Measurements from ENCODE around the gene RAB40A. TPM values are rescaled to one million over a fixed set of nuclear protein-coding genes. Genes with fewer than 3 reads are reported as not detected.

The RAB40A gene
- total and polyA plus RNA-seq, 4 donors: 0.03 to 0.33 (median 0.07) TPM

DNA sequence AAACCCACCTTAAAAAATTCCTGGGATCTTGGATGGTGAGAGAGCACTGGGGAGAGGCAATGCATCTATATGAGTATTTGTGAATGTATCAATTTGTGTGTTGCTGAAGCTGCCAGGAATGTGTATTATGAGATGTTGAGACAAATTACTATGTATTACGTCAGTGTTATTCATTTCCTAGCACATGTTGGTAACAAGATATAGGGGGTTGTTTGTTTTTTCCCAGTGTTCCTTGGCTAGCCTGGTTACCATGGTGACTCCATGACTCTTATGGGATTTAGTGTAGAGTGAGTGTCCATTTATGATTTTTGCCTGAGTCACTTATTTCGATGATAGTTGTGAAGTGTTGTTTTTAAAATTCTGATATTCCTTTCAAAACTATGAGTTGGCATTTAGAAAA lies 65.6 kb downstream of the RAB40A start (continued):
- TF ChIP-seq, protein P1, sequence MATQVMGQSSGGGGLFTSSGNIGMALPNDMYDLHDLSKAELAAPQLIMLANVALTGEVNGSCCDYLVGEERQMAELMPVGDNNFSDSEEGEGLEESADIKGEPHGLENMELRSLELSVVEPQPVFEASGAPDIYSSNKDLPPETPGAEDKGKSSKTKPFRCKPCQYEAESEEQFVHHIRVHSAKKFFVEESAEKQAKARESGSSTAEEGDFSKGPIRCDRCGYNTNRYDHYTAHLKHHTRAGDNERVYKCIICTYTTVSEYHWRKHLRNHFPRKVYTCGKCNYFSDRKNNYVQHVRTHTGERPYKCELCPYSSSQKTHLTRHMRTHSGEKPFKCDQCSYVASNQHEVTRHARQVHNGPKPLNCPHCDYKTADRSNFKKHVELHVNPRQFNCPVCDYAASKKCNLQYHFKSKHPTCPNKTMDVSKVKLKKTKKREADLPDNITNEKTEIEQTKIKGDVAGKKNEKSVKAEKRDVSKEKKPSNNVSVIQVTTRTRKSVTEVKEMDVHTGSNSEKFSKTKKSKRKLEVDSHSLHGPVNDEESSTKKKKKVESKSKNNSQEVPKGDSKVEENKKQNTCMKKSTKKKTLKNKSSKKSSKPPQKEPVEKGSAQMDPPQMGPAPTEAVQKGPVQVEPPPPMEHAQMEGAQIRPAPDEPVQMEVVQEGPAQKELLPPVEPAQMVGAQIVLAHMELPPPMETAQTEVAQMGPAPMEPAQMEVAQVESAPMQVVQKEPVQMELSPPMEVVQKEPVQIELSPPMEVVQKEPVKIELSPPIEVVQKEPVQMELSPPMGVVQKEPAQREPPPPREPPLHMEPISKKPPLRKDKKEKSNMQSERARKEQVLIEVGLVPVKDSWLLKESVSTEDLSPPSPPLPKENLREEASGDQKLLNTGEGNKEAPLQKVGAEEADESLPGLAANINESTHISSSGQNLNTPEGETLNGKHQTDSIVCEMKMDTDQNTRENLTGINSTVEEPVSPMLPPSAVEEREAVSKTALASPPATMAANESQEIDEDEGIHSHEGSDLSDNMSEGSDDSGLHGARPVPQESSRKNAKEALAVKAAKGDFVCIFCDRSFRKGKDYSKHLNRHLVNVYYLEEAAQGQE (IDR thresholded peaks at IDR 0.05): no peak

Other genes starting within 250 kb of the RAB40A start
- gene TCEAL5, start 242.7 kb downstream of the RAB40A start, total RNA-seq: under 1 TPM in 1 of 2 donors, not detected in 1; 0.89 TPM
- not detected for gene TCEAL5, start 242.7 kb downstream of the RAB40A start, polyA plus RNA-seq
- 10 to 100 TPM in 1 of 2 donors, under 1 TPM in 1; 0.75 to 21.9 TPM for gene BEX2, start 208.5 kb downstream of the RAB40A start, total RNA-seq
- gene BEX2, start 208.5 kb downstream of the RAB40A start, polyA plus RNA-seq: 1 to 10 TPM; 1.9 to 6.1 TPM
- gene TCEAL7, start 189.2 kb downstream of the RAB40A start, total RNA-seq: 1 to 10 TPM in 1 of 2 donors, under 1 TPM in 1; 0.59 to 1.1 TPM
- gene TCEAL7, start 189.2 kb downstream of the RAB40A start, polyA plus RNA-seq: under 1 TPM; 0.49 to 0.54 TPM
- 10 to 100 TPM in 1 of 2 donors, 1 to 10 TPM in 1; 7.7 to 10.2 TPM for gene TCEAL9, start 163.0 kb downstream of the RAB40A start, total RNA-seq
- 10 to 100 TPM; 16.4 to 22.8 TPM for gene TCEAL9, start 163.0 kb downstream of the RAB40A start, polyA plus RNA-seq
- gene BEX3, start 143.0 kb downstream of the RAB40A start, total RNA-seq: 10 to 100 TPM; 21.9 to 55.4 TPM
- 10 to 100 TPM; 59.3 to 77.4 TPM for gene BEX3, start 143.0 kb downstream of the RAB40A start, polyA plus RNA-seq
- 10 to 100 TPM in 1 of 2 donors, 1 to 10 TPM in 1; 6.3 to 23.7 TPM for gene TCEAL4, start 66.0 kb upstream of the RAB40A start, total RNA-seq
- gene TCEAL4, start 66.0 kb upstream of the RAB40A start, polyA plus RNA-seq: 10 to 100 TPM; 49.8 to 50.5 TPM
- 1 to 10 TPM; 1.4 to 2.4 TPM for gene TCEAL3, start 88.5 kb upstream of the RAB40A start, total RNA-seq
- 1 to 10 TPM; 2.4 to 4.4 TPM for gene TCEAL3, start 88.5 kb upstream of the RAB40A start, polyA plus RNA-seq
- 1 to 10 TPM; 5.0 to 9.2 TPM for gene TCEAL1, start 109.5 kb upstream of the RAB40A start, total RNA-seq
- 10 to 100 TPM in 1 of 2 donors, 1 to 10 TPM in 1; 9.6 to 15.8 TPM for gene TCEAL1, start 109.5 kb upstream of the RAB40A start, polyA plus RNA-seq
- gene MORF4L2, start 167.2 kb upstream of the RAB40A start, total RNA-seq: 100 to 1,000 TPM in 1 of 2 donors, 10 to 100 TPM in 1; 90.9 to 366 TPM
- 100 to 1,000 TPM in 1 of 2 donors, 10 to 100 TPM in 1; 91.3 to 258 TPM for gene MORF4L2, start 167.2 kb upstream of the RAB40A start, polyA plus RNA-seq
- not detected for gene TMEM31, start 191.4 kb upstream of the RAB40A start, total RNA-seq
- gene TMEM31, start 191.4 kb upstream of the RAB40A start, polyA plus RNA-seq: not detected

Data from liver (tissue), 5 donors.